Ecto neural progenitor cell (in vitro differentiated cells): ENCODE data around the gene FBXL17.
A peak's percentile ranks its signal among the peaks of the same experiment; 100 is the strongest.

Experiments
- DNase-seq: peaks from one replicate; pipeline ENCODE4 v3.0.0-alpha.2; 2018; ENCODE audit warnings: low spot score

FBXL17 gene

DNA sequence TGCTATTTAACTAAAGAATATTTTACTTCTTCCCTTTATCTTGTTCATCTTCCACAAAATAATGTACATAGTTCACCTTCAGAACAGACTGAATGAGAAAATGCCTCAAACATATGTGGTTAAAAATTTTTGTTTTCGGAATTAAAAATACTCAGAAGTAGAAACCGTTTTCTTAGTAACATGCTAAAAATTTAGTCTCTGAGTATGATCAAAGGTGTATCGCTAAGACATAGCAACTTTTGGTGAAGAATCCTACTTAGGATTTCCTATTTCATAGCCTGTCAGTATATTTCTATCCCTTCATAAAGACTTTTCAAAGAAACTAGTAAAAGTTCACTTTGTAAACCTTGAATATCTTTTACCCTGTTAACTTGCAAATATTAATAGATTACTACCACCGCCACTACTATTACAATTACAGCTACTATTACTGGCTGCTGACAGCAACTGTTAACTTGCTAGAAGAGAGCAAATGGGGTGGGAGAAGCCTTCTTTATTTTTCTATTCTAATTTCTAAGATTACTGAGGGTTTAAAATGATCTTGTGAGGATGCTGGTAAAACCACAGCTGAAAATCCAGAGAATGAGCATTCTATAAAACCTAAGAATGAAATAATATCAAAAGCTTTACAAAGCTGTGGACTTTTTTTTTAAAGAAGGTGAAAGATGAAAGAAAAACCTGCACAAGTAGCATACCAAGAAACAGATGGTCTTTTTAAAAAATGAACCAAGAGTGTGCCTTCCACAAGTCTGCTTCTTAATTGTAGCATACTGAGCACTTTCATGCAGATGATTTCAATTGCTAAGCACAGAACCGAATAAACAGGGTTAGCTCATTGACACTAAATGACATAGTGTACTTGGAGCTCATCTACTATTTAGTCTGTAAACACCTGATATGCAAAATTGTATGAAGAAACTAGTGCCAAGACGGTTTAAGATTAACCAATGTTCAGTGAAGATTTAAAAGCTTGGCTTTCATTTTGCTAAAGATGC, 464.9 kb downstream of the FBXL17 start:
- no peak for DNase-seq

DNA sequence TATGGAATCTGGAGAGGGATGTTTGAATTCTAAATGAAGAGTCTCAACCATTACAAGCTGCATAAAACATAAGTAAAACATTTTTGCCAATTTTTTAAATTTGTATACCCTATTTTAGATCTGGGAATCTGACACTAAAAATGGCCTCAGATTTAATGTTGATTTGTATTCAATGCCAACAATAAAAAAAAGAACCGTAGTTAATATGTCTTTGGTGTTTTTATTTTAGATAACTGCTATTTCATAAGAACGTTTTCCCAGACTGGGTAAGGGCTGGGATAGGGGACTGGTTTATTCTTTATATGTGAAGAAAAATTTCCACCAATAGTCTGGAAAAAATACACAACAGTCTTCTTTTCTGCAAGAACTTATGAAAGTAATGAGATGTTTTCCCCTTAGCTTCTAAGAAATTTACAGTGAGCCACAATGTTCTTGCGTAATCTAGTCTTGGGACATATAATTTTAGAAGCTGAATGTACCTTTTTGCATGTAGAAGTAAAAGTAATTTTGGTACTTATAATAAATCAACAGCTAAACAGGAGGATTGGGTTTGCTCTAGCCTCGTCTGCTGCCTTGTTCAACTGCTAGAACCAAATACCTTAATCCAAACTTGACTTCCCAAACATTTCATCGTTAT, 466.6 kb downstream of the FBXL17 start:
- no peak for DNase-seq

DNA sequence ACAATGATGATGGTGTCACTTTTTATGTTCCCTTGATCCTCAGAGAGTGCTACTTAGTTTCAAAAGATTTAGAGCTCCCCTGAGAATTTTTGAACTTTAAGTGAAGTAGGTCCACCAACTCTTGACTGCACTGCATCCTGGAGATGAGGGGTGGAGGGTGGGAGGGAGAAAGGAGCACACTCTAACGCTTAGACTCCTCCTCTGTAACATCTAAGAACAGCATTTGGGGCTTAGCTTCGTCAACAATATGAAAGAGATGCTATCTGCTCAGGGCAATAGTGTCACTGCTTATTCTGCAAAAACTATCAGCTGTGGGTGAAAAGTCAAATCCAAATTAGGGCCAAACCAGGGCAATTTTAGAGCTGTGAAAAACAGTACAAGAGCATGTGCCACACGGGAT, 468.4 kb downstream of the FBXL17 start:
- no peak for DNase-seq

DNA sequence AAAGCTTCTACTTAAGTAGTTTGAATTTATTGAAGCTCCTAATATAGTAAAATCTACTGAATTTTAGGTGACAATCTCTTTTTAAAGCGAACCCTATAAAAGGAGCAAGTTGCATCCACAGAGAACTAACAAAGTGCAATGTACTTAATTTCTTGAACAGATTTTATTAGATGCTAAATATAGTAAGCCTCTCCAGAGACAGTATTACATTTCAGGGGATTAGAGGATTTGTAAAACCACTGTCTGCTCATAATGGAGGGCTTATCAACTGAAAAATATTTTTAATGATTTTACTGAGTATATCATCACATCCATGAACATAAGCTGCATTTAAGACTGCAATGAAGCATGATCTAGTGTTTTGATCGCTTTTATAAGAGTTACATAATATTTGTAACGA, 481.2 kb downstream of the FBXL17 start:
- no peak for DNase-seq

DNA sequence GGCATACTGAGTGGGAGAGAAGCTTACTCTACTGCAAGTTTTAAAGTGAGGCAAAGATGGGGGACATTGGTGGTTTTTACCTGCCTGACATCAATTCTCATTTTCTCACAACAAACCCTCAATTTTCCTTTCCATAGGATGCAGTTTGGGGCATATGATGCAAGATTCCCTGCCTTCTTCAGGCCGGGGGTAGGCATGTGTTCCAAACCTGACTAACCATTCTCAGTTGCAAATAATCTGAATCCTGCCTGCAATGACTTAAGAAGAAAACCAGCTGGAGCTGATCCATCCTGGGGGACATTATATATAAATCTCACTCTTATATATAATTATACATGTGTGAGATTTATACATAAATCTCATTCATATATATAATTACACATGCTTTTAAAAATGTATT, 487.5 kb downstream of the FBXL17 start:
- no peak for DNase-seq

DNA sequence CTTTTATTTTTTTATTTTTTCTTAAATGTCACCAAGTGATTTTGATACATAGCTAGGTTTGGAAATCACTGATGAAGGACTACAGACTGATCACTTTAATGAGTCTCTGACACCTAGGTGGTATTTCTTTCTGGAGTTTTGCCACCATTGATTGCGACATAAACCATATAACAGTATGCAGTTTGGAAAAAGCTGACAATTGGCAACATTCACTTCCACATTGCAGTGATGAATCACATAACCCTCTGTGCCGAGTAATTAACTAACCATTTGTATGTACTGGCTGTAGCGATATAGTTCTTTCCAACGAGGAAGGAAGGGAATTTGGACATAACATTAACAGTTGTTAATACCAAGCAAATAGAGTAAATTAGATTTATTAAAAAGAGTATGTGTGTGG, 488.3 kb downstream of the FBXL17 start:
- DNase-seq, result no peak

DNA sequence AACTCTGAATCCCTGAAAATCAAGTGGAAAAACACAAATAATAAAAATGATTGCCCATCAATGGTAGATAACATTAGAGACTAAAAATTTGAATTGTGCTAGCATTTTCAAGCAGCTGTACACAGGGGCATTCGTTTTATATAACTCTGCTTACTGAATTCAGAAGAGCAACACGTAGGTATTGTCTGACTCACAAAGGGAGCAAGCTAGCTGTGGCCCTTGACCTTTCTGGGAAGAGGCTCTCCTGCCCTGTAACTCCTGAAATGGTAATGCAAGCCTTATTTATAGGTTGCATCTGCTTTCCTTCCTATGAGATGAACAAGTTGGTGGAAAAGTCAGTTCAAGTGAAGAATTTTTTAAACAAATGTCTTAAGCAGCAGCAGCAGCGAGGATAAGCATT, 492.5 kb downstream of the FBXL17 start:
- DNase-seq, result no peak

DNA sequence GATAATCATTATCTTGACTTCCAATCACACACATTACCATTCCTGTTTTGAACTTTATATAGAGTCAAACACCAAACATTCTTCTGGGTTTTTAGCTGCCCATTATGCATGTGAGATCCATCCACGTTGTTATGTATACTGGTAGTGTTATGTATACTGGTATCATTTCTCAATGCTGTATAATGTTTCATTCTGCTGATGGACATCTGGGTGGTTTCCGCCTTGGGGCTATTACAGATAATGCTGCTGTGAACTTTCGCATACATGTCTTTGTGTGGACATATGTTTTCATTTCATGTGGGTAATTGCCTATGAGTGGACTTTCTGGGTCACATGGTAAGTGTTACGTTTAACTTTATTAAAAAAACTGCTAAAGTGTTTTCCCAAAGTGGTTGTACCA, 493.4 kb downstream of the FBXL17 start:
- DNase-seq, result no peak

DNA sequence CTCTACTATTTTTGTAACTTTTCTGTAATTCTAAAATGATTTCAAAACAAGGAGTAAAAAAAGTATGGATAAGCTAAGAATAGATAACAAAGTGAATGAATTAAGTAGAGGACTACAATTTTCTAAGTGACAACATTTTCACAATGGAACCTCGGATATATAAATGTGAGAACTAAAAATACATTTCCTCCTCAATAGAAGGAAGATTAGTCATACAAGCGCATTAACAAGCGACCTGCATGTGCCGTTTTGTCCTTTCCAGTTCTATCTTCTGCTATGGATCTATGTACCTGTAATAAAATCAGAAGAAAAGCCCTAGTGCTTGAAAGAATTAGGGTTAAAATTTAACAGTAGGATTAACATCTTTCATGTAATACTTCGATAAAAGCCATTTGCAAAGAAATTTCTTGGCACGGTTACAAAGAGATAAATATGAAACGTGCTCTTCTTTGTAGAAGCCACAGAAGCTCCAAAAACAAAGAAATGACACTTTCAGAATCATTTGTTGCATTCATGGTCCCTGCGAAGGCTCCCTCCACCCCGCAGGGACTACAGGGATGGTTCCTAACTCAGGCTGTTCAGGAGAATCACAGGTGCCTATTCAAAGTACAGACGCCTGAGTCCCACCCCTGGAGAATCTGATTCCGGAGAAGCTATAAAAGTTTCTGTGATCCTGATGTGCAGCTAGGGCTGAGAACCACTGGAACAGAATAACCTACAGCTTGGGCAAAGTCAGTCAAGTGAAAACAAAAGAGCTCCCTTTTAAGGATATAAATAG, 494.5 kb downstream of the FBXL17 start:
- no peak for DNase-seq

DNA sequence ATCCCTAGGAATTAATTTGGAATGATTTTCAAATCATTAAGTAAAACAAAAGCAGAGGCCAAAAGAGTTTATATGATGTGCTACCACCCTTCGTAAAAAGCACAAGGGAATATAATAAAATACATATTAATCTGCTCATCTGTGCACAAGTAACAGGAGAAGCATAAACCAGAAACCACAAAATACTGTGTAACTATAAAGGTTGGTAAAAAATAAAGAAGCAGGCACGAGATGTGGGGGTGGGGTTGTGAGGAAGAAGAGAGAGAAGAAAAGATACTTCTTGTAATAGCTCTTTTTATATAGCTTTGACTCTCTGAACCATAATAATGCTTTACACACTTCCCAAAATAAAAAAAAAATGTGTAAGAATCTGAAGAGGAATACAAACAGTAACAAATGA, 496.3 kb downstream of the FBXL17 start:
- DNase-seq, result no peak

DNA sequence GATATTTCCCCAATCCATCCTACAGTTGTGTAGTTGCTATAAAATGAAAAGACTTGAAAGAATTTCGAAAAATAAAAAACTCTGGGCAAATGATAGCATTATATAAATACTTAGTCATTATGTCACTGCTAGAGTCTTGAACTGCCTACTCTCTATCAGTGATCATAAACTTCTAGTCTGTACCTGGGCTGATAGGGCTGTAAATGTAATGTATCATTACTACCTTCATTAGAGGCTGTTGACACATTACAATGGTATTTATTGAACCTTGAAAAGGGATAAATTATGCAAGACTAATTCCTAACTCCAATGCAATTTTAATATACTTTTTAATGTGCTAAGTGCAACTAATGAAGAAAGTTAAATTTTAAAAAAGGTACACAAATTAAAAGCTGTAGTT, 497.0 kb downstream of the FBXL17 start:
- no peak for DNase-seq

DNA sequence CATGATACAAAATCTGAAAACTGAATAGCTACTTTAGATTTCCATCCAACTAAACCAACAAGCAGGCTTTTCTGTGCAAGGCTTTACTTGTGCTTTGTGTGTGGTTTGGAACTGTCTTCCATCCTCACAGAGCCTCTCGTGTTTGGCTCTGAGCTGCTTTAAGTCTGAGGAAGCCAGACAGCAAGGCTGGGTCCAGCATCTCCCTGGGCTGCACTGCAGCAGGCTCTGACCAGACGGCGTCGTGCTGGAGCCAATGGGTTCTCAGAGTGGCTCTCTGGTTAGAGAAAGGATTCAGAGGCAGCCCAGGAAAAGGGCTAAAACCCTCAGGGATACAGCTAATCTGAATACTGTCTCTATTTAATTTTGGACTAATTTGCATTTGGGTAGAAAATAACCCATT, 503.2 kb downstream of the FBXL17 start:
- no peak for DNase-seq

DNA sequence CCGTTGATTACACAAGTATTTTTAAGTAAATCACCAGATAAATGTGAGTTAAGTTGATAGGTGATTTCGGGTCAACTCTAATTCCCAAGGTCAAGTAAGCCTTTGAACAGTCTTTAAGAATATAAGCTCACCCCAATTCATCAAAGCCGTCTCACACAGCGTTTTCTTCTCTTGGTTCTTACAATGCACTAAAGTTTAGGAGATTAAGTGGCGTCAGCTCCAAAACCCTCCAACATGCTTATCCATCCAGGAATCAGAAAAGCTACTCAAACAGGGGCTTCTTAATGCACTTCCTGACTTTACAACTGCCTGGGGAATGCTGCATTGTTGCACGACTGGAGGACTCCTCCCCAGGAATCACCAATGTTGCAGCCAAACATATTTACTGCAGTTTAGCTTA, 505.0 kb downstream of the FBXL17 start:
- no peak for DNase-seq

DNA sequence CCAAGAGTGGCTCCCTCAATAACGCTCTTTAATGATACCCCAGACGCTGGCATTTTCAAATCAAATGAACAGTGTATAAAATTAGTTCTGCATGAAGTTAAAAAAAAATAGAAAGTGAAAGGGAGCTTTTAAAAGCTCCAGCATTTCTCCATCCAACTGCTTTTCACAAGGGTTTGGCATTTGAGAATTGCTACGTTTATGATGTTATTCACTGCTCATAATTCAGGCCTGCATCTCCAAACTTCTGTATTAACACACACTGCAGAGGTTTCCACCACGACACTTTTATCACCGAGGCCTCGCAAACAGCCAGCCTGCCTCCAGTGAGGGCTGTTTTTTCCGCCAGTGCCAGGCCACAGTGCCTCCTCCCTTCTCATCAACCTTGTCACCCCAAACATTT, 505.6 kb downstream of the FBXL17 start:
- DNase-seq, result no peak

DNA sequence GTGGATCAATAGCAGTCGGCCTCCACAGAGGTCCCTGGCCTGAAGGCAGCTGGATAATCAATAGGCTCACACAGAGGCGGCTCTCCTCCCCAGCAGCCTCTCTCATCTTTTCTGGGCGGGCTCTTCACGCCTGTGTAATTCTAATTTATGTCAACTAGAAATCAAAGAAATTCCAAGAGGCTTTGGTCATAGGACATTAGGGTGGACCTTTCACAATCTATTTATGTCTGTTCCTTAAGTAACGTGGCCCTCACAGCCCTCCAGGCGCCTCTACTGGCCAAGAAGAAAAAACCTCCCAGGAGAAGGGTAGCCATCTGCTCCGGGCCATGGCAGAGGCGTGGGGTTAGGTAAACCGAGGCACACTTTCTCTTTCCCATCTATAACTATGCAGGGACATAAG, 506.1 kb downstream of the FBXL17 start:
- DNase-seq, result peak; percentile 63

DNA sequence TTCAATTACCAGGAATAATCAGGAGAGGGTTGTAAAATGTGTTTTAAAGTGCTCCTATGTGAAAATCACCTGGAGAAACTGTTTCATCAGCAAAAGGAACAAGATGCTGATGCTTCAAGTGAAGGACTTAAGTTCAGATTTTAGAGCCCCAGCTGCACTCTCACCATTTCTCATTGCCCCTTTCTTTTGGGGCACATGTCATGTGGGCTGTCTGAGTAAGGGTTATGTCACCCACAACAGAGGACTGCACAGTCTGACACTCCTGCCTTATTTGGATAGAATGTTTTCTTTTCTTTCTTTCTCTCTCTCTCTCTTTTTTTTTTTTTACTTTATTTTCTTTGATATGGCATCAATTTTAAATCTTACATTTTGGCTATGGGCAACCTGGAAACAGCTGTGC, 507.1 kb downstream of the FBXL17 start:
- no peak for DNase-seq

DNA sequence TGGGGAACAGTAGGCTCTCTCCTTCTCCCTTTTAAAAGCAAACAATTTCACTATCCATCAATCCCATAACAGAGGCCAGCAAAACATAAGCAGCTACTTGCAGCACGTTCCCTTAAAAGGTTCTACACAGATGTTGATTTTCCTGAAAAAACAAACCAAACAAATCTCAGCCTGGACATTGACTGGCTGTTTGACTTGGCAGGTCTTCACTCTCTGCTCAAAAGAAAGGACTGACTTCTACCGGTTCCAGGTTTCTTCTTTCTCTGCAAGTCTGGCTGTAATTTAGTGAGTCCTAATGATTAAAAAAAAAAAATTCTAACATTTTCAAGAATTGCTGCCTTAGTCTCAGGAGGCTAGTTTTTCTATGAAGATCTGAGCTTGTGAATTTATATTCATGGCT, 508.0 kb downstream of the FBXL17 start:
- no peak for DNase-seq

DNA sequence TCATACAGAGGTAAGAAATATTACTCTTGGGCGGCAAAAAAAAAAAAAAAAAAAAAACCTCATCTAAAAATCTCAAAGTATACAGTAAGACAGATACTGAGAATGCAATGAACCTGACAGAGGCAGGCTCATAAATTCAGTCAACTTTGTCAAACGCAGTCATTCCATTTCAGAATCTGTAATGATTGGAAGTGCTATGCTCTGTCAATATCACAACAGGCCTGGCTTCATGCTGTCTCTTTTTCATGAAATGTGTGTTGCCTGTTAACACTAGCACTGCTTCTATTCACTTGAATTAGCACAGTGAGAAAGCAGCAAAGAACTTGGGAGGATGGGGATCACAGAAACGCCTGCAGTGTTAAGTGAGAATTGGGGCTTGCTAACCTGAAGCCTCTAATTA, 510.9 kb downstream of the FBXL17 start:
- DNase-seq, result no peak

DNA sequence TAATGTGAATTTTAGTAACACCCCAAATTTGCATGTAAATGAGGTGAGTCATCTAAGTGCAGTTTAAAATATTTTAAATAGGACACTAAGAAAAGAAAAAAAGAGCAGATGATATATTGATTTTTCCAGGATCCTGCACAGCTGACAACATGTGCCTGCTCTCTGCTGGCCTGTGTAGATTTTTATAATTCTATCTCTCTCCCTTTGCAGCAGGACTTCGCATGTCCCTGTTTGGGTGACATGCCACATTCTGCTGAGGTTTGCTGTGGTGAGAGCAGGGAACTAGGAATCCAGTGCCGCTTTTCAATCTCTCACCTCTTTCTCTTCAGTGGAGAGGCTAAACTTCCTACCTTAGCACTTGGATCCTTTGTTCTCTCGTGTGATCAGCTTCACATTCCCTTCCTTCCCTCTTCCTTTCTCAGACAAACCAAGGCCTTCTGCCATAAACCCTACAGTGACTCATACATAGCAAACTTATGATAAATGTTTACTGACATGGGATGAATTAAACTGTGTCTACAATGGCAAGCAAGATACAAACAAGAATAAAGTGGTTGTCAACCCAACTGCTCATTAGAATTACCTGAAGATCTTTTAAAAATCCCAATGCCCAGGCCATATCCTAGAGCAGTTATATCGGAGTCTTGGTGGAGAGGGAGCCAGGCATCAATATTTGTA, 512.3 kb downstream of the FBXL17 start:
- DNase-seq, result no peak

DNA sequence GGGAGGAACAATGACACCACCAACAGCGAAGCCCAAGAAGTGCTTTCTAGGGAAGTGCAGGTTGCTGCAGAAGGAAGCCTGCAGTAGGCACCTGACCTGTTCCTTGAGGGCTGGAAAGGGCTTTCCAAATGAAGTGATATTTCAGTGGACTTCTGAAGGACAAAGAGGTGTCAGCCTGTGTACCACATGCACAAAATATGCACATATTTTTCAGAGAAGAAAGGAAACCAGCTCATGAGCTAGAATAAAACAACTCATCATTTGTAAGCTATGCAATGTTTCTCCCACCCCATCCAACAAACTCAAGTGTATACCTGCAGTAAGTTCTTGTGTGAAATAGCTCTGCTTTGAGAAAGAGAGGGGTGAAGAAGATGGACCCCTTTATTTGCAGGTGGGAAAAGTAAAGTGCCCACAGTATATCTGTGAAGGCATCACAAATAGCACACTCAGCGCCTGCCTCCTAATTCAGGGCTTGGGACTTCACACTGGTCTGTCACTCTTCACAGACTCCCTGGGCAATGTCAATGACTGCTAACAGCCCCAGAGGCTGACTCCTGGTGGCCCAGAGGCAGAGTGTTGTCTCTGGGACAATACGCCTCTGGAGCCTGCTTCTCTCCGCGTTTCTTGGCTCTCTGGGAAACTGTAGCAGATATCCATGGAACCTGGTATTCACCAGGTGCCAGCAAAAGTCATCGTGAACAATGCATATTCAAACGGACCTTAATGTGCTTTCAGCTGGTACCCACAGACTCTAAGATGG, 513.1 kb downstream of the FBXL17 start:
- no peak for DNase-seq

DNA sequence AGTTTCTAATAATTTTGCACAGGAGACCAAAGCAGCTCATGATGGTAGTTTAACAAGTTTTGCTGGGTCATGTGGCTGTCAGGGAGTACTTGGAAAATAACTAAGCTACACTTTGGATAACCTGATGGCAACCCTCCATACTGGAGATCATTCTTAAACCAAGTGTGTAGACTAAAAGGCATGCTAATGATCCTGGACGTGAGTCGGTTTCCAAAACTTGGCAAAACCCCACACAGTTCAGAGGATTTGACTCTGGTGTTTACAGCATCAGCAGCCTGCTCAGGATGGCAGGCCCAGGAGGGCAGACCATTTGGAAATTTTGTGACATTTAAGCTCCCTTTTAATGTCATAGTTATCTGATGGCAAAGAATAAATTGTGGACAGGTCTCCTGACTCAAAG, 514.6 kb downstream of the FBXL17 start:
- no peak for DNase-seq
